Trophoblast cell (in vitro differentiated cells and primary cell): ENCODE data around the gene PDE4C. TPM values are rescaled to one million over a fixed set of nuclear protein-coding genes. Genes with fewer than 3 reads are reported as not detected.

Experiments used
- DNase-seq, 2 donors: peaks; one replicate each; pipeline ENCODE4 v3.0.0-alpha.2; 2016
- H2AFZ ChIP-seq: 2 replicates; pipeline ENCODE4 v1.6.1; 2013; ENCODE audit warnings: low read length, moderate library complexity, mild to moderate bottlenecking; ENCODE audit not compliant: insufficient read depth, poor library complexity
- H2AK5ac ChIP-seq: 2 replicates; pipeline ENCODE4 v1.6.1; 2013; ENCODE audit warnings: mild to moderate bottlenecking, low read length
- H2BK120ac ChIP-seq: 2 replicates; pipeline ENCODE4 v1.6.1; 2013; ENCODE audit warnings: low read length, mild to moderate bottlenecking, moderate library complexity; ENCODE audit not compliant: insufficient read depth, poor library complexity
- H2BK12ac ChIP-seq: 2 replicates; pipeline ENCODE4 v1.6.1; 2013; ENCODE audit warnings: mild to moderate bottlenecking, low read length, moderate library complexity
- H2BK5ac ChIP-seq: 2 replicates; pipeline ENCODE4 v1.6.1; 2013; ENCODE audit warnings: low read length, low read depth, moderate library complexity, mild to moderate bottlenecking; ENCODE audit not compliant: poor library complexity
- H3K14ac ChIP-seq: 2 replicates; pipeline ENCODE4 v1.6.1; 2013; ENCODE audit warnings: mild to moderate bottlenecking, low read length
- H3K18ac ChIP-seq: 2 replicates; pipeline ENCODE4 v1.6.1; 2013; ENCODE audit warnings: mild to moderate bottlenecking, low read length
- H3K23ac ChIP-seq: 2 replicates; pipeline ENCODE4 v1.6.1; 2013; ENCODE audit warnings: low read length
- H3K27ac ChIP-seq: 2 replicates; pipeline ENCODE4 v1.5.1; 2013; ENCODE audit warnings: low read depth, mild to moderate bottlenecking, inconsistent platforms, low read length, moderate library complexity
- H3K27me3 ChIP-seq: 2 replicates; pipeline ENCODE4 v1.6.1; 2013; ENCODE audit warnings: inconsistent platforms, mild to moderate bottlenecking, low read length, moderate library complexity; ENCODE audit not compliant: insufficient read depth
- H3K36me3 ChIP-seq, 2 experiments: 1 replicate in 1 of 2; 2 replicates in 1 of 2; pipeline ENCODE4 v1.6.1; 2013; ENCODE audit warnings: low read length in 2 of 2, mild to moderate bottlenecking in 2 of 2, moderate library complexity in 1 of 2; ENCODE audit not compliant: insufficient read depth in 2 of 2, control insufficient read depth in 1 of 2
- H3K4ac ChIP-seq: 2 replicates; pipeline ENCODE4 v1.6.1; 2013; ENCODE audit warnings: low read depth, mild to moderate bottlenecking, low read length, moderate library complexity
- H3K4me1 ChIP-seq, 2 experiments: 1 replicate in 1 of 2; 2 replicates in 1 of 2; pipeline ENCODE4 v1.6.1; 2013; ENCODE audit warnings: low read length in 2 of 2, mild to moderate bottlenecking in 2 of 2, moderate library complexity in 1 of 2; ENCODE audit not compliant: insufficient read depth in 2 of 2, control insufficient read depth in 1 of 2
- H3K4me2 ChIP-seq: 2 replicates; pipeline ENCODE4 v1.6.1; 2013; ENCODE audit warnings: inconsistent platforms, mild to moderate bottlenecking, low read length, moderate library complexity
- H3K4me3 ChIP-seq: 2 replicates; pipeline ENCODE4 v1.5.1; 2013; ENCODE audit warnings: mild to moderate bottlenecking, low read depth, low read length, inconsistent platforms
- H3K79me1 ChIP-seq: one replicate; pipeline ENCODE4 v1.6.1; 2013; ENCODE audit warnings: low read length
- H3K79me2 ChIP-seq: 2 replicates; pipeline ENCODE4 v1.6.1; 2013; ENCODE audit warnings: low read length, mild to moderate bottlenecking; ENCODE audit not compliant: control insufficient read depth, insufficient read depth, poor library complexity
- H3K9ac ChIP-seq: 2 replicates; pipeline ENCODE4 v1.6.1; 2013; ENCODE audit warnings: mild to moderate bottlenecking, low read length
- H3K9me3 ChIP-seq: 2 replicates; pipeline ENCODE4 v1.6.1; 2013; ENCODE audit warnings: low read depth, mild to moderate bottlenecking, control low read depth, inconsistent platforms, low read length; ENCODE audit not compliant: insufficient read depth
- H4K12ac ChIP-seq: 2 replicates; pipeline ENCODE4 v1.6.1; 2013; ENCODE audit warnings: low read depth, mild to moderate bottlenecking, low read length, moderate library complexity
- H4K8ac ChIP-seq: 2 replicates; pipeline ENCODE4 v1.6.1; 2013; ENCODE audit warnings: low read depth, mild to moderate bottlenecking, low read length, moderate library complexity
- H4K91ac ChIP-seq: one replicate; pipeline ENCODE4 v1.6.1; 2013; ENCODE audit warnings: low read depth, mild to moderate bottlenecking, low read length, moderate library complexity
- WGBS: extraction: QIAGEN DNeasy Blood & Tissue Kit; methylation state at CpG from one replicate; pipeline ENCODE4 v1.1.7; 2013; ENCODE audit warnings: missing lambda C conversion rate; ENCODE audit not compliant: insufficient read length, insufficient coverage; ENCODE audit errors: extremely low coverage; 5-methylcytosine and 5-hydroxymethylcytosine counted together
- polyA plus RNA-seq: library from polyadenylated mRNA; stranded (reverse); fragments of 200-250 nt; gene quantifications from 2 replicates; pipeline ENCODE4 v1.2.3, GENCODE V29; 2013

Gene PDE4C
- 0.38 and 0.60 TPM in 2 replicates for polyA plus RNA-seq

DNA sequence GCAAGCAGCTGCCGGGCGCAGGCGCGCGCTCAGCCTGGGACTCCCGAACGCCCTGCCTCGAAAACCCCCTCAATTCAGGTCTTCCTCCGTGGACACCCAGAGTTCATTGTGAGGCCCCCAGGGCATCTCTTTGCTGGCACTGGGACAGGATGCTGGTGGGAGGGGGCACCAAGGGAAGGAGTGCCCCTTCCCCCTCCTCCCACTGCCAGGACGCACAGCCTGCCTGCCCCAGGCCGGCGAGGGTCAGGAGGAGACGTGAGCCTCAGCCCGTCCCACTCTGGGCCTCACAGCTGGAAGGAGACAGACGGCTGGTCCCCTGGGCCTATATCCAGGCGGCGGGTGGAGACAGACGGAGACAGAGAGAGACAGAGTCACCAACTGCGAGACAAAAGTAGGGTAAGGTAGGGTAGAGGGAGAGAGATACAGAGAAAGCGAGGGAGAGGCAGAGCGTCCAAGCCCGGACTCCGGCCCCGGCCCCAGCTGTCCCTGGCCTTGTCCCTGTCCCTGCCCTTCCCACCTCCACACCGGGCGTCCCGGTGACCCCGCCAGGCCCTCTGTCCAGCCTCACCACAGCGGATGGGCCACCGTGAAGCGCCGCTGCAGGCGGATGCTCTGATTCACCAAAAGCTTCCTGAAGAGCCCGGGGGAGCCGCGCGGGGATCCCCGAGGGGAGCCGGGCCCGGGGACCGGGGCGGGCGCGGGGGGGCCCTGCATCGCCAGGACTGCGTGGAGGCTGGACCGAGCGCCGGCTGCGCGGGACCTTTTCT is at the start of gene PDE4C:
PDE4C (minus strand) TSS at position 737 of the 767 bp plus-strand sequence; CDS start at position 714, 23 bp downstream.
- Histone ChIP-seq H3K79me1 (peaks cover 10% of the 10 kb centered on the region), H3K79me2 (peaks cover 3% of the 10 kb centered on the region), H3K4me1 (peaks cover 7 to 10% of the 10 kb centered on the region in 2 experiments), H2BK5ac (no peak within 1 kb of the TSS), H3K36me3 (no peaks in the 10 kb centered on the region), H4K12ac (no peak within 1 kb of the TSS), H3K18ac (no peak within 1 kb of the TSS), H2BK12ac (no peak within 1 kb of the TSS), H3K4me3 (no peak within 1 kb of the TSS), H2AK5ac (no peak within 1 kb of the TSS), H3K23ac (no peak within 1 kb of the TSS), H4K91ac (peak within 1 kb of the TSS; percentile 82), H2AFZ (peak within 1 kb of the TSS; percentile 84), H4K8ac (no peak within 1 kb of the TSS), H3K27me3 (peaks cover 7% of the 10 kb centered on the region), H3K9ac (no peak within 1 kb of the TSS), H3K27ac (no peak within 1 kb of the TSS), H3K9me3 (no peaks in the 10 kb centered on the region), H2BK120ac (no peak within 1 kb of the TSS), H3K14ac (no peak within 1 kb of the TSS), H3K4ac (no peak within 1 kb of the TSS), H3K4me2 (peak within 1 kb of the TSS; percentile 71)
- no peak for DNase-seq
- no CpG with 5 or more reads among the region's 51 CpGs for WGBS

DNA sequence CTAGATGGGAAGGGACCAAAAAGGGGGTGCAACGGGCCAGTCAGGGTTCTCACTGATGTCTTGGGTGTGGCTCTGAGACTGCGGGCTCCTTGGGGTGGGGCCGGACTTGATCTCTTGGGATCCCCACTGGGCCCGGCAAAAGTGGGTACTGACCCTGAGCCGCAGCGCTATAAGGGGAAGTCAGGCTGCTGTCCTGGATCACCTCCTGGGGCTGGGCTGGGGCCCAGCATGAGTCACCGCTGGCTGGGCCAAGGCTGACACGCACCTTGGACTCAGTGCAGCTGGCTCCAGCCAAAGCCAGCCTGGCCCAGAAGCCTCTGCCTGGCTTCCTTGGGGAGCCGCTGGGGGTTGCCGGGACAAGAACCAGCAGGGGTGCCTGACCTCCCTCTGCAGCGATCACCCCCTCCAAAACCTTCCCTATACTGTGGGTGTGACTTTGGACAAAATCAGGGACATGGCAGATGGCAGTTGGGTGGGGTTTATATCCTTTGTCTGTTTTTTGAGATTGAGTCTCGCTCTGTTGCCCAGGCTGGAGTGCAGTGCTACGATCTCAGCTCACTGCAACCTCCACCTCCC is 48.6 kb upstream of the PDE4C start:
- H3K4ac ChIP-seq, result no peak overlapping the region
- no peak overlapping the region for H3K4me2 ChIP-seq
- no peaks in the 10 kb centered on the region for H3K27me3 ChIP-seq
- peaks cover 30% of the 10 kb centered on the region in 2 experiments for H3K36me3 ChIP-seq
- DNase-seq, result peak; percentile 80 to 82
- H3K18ac ChIP-seq, result no peak overlapping the region
- no peak overlapping the region for H3K4me3 ChIP-seq
- H3K79me2 ChIP-seq, result peaks cover 15% of the 10 kb centered on the region
- no peak overlapping the region for H4K12ac ChIP-seq
- no peaks in the 10 kb centered on the region for H3K9me3 ChIP-seq
- H3K23ac ChIP-seq, result no peak overlapping the region
- no CpG with 5 or more reads among the region's 13 CpGs for WGBS
- H2BK12ac ChIP-seq, result no peak overlapping the region
- no peak overlapping the region for H2BK5ac ChIP-seq
- H4K8ac ChIP-seq, result no peak overlapping the region
- H3K27ac ChIP-seq, result no peak overlapping the region
- H2BK120ac ChIP-seq, result no peak overlapping the region
- no peak overlapping the region for H3K9ac ChIP-seq
- H4K91ac ChIP-seq, result no peak overlapping the region
- peaks cover 11 to 18% of the 10 kb centered on the region in 2 experiments for H3K4me1 ChIP-seq
- H3K14ac ChIP-seq, result no peak overlapping the region
- peaks cover 3% of the 10 kb centered on the region for H3K79me1 ChIP-seq
- no peak overlapping the region for H2AK5ac ChIP-seq
- no peak overlapping the region for H2AFZ ChIP-seq

DNA sequence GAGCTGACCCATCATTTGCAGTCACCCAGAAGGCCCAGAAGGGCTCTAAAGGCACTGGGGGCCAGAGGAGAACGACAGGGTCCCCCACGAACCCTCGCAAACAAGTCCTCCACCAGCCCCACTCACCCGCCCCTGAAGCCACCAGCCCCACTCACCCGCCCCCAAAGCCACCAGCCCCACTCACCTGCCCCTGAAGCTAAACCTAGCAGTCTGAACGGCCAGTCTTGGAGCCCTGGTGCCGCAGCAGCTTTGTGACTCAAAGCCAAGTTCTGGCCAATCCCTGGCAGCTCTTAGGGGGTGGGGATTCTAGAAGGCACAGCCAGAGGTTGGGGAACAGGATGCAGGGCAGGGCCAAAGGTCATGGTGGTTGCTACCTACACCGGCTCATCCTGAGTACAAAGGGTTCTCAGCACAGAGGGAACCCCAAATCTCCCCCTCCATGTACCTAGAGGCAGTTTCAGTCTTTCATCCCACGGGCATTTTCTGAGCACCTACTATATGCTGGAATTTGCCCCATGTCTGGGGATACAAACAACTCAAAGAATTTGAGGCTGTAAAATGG is 48.1 kb upstream of the PDE4C start, which contains the start of gene IQCN:
IQCN (minus strand) TSS at position 234 of the 562 bp plus-strand sequence. CDS start 4,974 bp downstream, outside the sequence.
- no peak within 1 kb of the TSS for H3K14ac ChIP-seq
- no peak within 1 kb of the TSS for H3K27ac ChIP-seq
- H3K4me1 ChIP-seq, result peaks cover 11 to 18% of the 10 kb centered on the region in 2 experiments
- H3K36me3 ChIP-seq, result peaks cover 30% of the 10 kb centered on the region in 2 experiments
- H3K79me1 ChIP-seq, result no peaks in the 10 kb centered on the region
- no peak within 1 kb of the TSS for H3K18ac ChIP-seq
- H3K4ac ChIP-seq, result no peak within 1 kb of the TSS
- no peak within 1 kb of the TSS for H3K4me3 ChIP-seq
- WGBS, result no CpG with 5 or more reads among the region's 9 CpGs
- no peak within 1 kb of the TSS for H2AFZ ChIP-seq
- no peak within 1 kb of the TSS for H3K4me2 ChIP-seq
- no peak within 1 kb of the TSS for H2BK5ac ChIP-seq
- no peak within 1 kb of the TSS for H2BK120ac ChIP-seq
- no peak within 1 kb of the TSS for H3K9ac ChIP-seq
- no peak within 1 kb of the TSS for H4K12ac ChIP-seq
- H4K91ac ChIP-seq, result no peak within 1 kb of the TSS
- H3K79me2 ChIP-seq, result peaks cover 14% of the 10 kb centered on the region
- no peak within 1 kb of the TSS for H2AK5ac ChIP-seq
- no peak within 1 kb of the TSS for H3K23ac ChIP-seq
- H3K9me3 ChIP-seq, result no peaks in the 10 kb centered on the region
- no peak within 1 kb of the TSS for H4K8ac ChIP-seq
- peak; percentile 72 to 75 for DNase-seq
- no peaks in the 10 kb centered on the region for H3K27me3 ChIP-seq
- no peak within 1 kb of the TSS for H2BK12ac ChIP-seq

DNA sequence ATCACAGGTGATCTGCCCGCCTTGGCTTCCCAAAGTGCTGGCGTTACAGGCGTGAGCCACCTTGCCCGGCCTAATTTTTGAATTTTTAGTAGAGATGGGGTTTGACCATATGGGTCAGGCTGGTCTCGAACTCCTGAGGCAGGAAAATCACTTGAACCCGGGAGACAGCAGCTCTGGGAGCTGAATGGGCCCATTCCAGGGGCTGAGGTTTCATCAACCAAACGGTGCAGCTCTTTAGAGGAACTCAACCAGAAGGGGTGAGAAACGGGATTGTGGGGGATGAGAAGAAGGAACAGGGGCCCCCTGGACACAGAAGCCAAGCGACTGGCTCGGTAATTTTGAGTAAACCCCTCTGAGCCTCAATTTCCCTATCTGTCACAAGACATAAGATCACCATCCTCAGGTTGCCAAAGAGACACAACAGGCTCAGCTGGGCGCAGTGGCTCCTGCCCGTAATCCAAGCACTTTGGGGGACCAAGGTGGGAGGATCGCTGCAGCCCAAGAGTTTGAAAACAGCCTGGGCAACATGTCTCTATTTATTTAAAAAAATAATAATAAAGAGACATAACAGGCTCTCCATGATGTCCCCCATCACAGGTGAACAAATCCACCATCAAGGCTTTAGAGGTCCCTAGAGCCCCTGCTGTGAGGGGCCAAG is 47.5 kb upstream of the PDE4C start:
- no peak overlapping the region for H2AFZ ChIP-seq
- H3K27me3 ChIP-seq, result no peaks in the 10 kb centered on the region
- no peak overlapping the region for H3K18ac ChIP-seq
- H3K4me2 ChIP-seq, result no peak overlapping the region
- no peak overlapping the region for H3K9ac ChIP-seq
- no peak overlapping the region for H2BK120ac ChIP-seq
- no peak overlapping the region for H4K12ac ChIP-seq
- no peak overlapping the region for H4K8ac ChIP-seq
- H3K9me3 ChIP-seq, result no peaks in the 10 kb centered on the region
- no peak overlapping the region for H3K4ac ChIP-seq
- no peak overlapping the region for H2BK5ac ChIP-seq
- peaks cover 26% of the 10 kb centered on the region in 2 experiments for H3K36me3 ChIP-seq
- H3K23ac ChIP-seq, result no peak overlapping the region
- H3K14ac ChIP-seq, result no peak overlapping the region
- DNase-seq, result peak; percentile 24 to 50
- no CpG with 5 or more reads among the region's 13 CpGs for WGBS
- no peak overlapping the region for H4K91ac ChIP-seq
- peaks cover 8% of the 10 kb centered on the region for H3K79me2 ChIP-seq
- no peak overlapping the region for H3K27ac ChIP-seq
- no peak overlapping the region for H2AK5ac ChIP-seq
- H2BK12ac ChIP-seq, result no peak overlapping the region
- peaks cover 7 to 14% of the 10 kb centered on the region in 2 experiments for H3K4me1 ChIP-seq
- no peaks in the 10 kb centered on the region for H3K79me1 ChIP-seq
- H3K4me3 ChIP-seq, result no peak overlapping the region
